Endothelial cell of umbilical vein (primary cell): ENCODE results near the gene OLFM1. TPM values are rescaled to one million over a fixed set of nuclear protein-coding genes. Genes with fewer than 3 reads are reported as not detected.
"Not testable (repeated sequence)": the region's sequence is repeated elsewhere in the genome, so short reads cannot be mapped to it uniquely, and the experiment has no call there.

ENCODE experiments used
- BruUV-seq: library from RNA; stranded (reverse); fragments of 400-500 nt; replicated peaks from 2 replicates; lab custom pipeline; 2021; lab: Mats Ljungman, UMichigan
- CTCF ChIA-PET: fragments of 300-600, 350-600 bp; sonication (Branson Sonifier 250); formaldehyde crosslinking; loops from one replicate; lab custom pipeline; 2021; ENCODE audit warnings: antibody characterized with exemption, inconsistent platforms; lab: Charles Lee
- POLR2A ChIA-PET: fragments of 300-600, 350-600 bp; sonication (Branson Sonifier 250); formaldehyde crosslinking; loops from one replicate; lab custom pipeline; 2021; ENCODE audit warnings: antibody characterized with exemption, inconsistent platforms; lab: Charles Lee
- DNase-seq: peaks from one replicate; pipeline ENCODE4 v3.0.0-alpha.2; 2011; ENCODE audit warnings: low read depth, low spot score
- FAIRE-seq: peaks from 2 replicates; lab custom pipeline; 2011; peaks lifted over from hg19 to GRCh38; lab: Jason Lieb, UNC
- H2AFZ ChIP-seq: 2 replicates; pipeline ENCODE4 v1.6.0; 2012; ENCODE audit warnings: low read depth, low read length, control low read depth, inconsistent platforms
- H3K27ac ChIP-seq: 2 replicates; pipeline ENCODE4 v1.5.1; 2011; ENCODE audit warnings: low read depth, mild to moderate bottlenecking, control low read depth, low read length, moderate library complexity; ENCODE audit not compliant: insufficient read depth
- H3K27me3 ChIP-seq, 2 experiments: 2 replicates each; pipeline versions ENCODE4 v1.6.0 to v1.6.1; 2011; ENCODE audit warnings: low read length in 2 of 2, mixed read lengths in 1 of 2; ENCODE audit not compliant: control insufficient read depth in 2 of 2, insufficient read depth in 2 of 2
- H3K36me3 ChIP-seq, 2 experiments: 2 replicates in 1 of 2; 3 replicates in 1 of 2; pipeline ENCODE4 v1.5.1; 2011; ENCODE audit warnings: low read length in 2 of 2, mild to moderate bottlenecking in 1 of 2, moderate library complexity in 1 of 2; ENCODE audit not compliant: control insufficient read depth in 2 of 2, insufficient read depth in 2 of 2; ENCODE audit errors: extremely low read depth in 1 of 2
- H3K4me1 ChIP-seq: 3 replicates; pipeline ENCODE4 v1.5.1; 2011; ENCODE audit warnings: mild to moderate bottlenecking, low read length; ENCODE audit not compliant: control insufficient read depth, insufficient read depth; ENCODE audit errors: extremely low read depth
- H3K4me2 ChIP-seq: 2 replicates; pipeline ENCODE4 v1.6.1; 2011; ENCODE audit warnings: low read length, control low read depth, mixed read lengths; ENCODE audit not compliant: insufficient read depth
- H3K4me3 ChIP-seq, 3 experiments: fragments of 200-600 bp in 1 of 3; sonication (generic), shearing (Covaris generic) in 1 of 3; replicated peaks in 1 of 3; 2 replicates each; pipeline ENCODE4 v1.5.1; 2011 to 2016; ENCODE audit warnings: control low read depth in 3 of 3, low read length in 3 of 3, mild to moderate bottlenecking in 2 of 3, inconsistent platforms in 1 of 3, low read depth in 1 of 3, moderate library complexity in 1 of 3; ENCODE audit not compliant: insufficient read depth in 1 of 3
- H3K79me2 ChIP-seq: 2 replicates; pipeline ENCODE4 v1.6.0; 2012; ENCODE audit warnings: low read length, inconsistent platforms; ENCODE audit not compliant: control insufficient read depth, insufficient read depth
- H3K9ac ChIP-seq: replicated peaks from 2 replicates; pipeline ENCODE3; 2011; ENCODE audit warnings: low read length, control low read depth; ENCODE audit not compliant: insufficient read depth; ENCODE audit errors: extremely low read depth
- H3K9me1 ChIP-seq: replicated peaks from 3 replicates; pipeline ENCODE4 v1.6.0; 2011; ENCODE audit warnings: mild to moderate bottlenecking, low read length; ENCODE audit not compliant: control insufficient read depth, insufficient read depth; ENCODE audit errors: extremely low read depth
- H3K9me3 ChIP-seq: replicated peaks from 2 replicates; pipeline ENCODE4 v1.5.1; 2012; ENCODE audit warnings: low read length, inconsistent platforms; ENCODE audit not compliant: control insufficient read depth, insufficient read depth
- H4K20me1 ChIP-seq: replicated peaks from 2 replicates; pipeline ENCODE3; 2011; ENCODE audit warnings: mild to moderate bottlenecking, low read length; ENCODE audit not compliant: control insufficient read depth, insufficient read depth; ENCODE audit errors: extremely low read depth
- CTCF ChIP-seq, 2 donors: IDR thresholded peaks; 1 replicate in 1 of 2; 2 replicates in 1 of 2; pipeline ENCODE4 v1.5.1; 2011; ENCODE audit warnings: low read length in 2 of 2, mild to moderate bottlenecking in 2 of 2, moderate library complexity in 2 of 2, control low read depth in 1 of 2, inconsistent platforms in 1 of 2, low read depth in 1 of 2; ENCODE audit not compliant: insufficient read depth in 1 of 2; ENCODE audit errors: extremely low read depth in 1 of 2
- EZH2 ChIP-seq: IDR thresholded peaks from 2 replicates; pipeline ENCODE4 v1.6.1; 2012; ENCODE audit warnings: borderline replicate concordance, low read depth, mild to moderate bottlenecking, moderate library complexity, low read length, inconsistent platforms; ENCODE audit not compliant: severe bottlenecking
- FOS ChIP-seq: IDR thresholded peaks from 2 replicates; pipeline ENCODE4 v1.6.1; 2011; ENCODE audit warnings: mild to moderate bottlenecking, low read length, moderate library complexity, borderline replicate concordance; ENCODE audit not compliant: insufficient read depth
- GATA2 ChIP-seq: IDR thresholded peaks from 2 replicates; pipeline ENCODE4 v1.7.0; 2011; ENCODE audit warnings: low read depth, mild to moderate bottlenecking, moderate library complexity, mixed read lengths, low read length; ENCODE audit not compliant: insufficient read length, insufficient read depth
- JUN ChIP-seq: IDR thresholded peaks from 2 replicates; pipeline ENCODE4 v1.6.1; 2011; ENCODE audit warnings: borderline replicate concordance, low read depth; ENCODE audit not compliant: insufficient read length, insufficient read depth
- MAX ChIP-seq: IDR thresholded peaks from 2 replicates; pipeline ENCODE4 v1.6.1; 2011; ENCODE audit not compliant: insufficient read depth, insufficient read length
- MYC ChIP-seq: IDR thresholded peaks from one replicate; pipeline ENCODE4 v1.6.1; 2011; ENCODE audit warnings: mild to moderate bottlenecking, low read depth, low read length
- POLR2A ChIP-seq: IDR thresholded peaks from 2 replicates; pipeline ENCODE4 v1.6.1; 2012; ENCODE audit warnings: low read depth, mild to moderate bottlenecking, control low read depth, low read length
- POLR2AphosphoS5 ChIP-seq: IDR thresholded peaks from 2 replicates; pipeline ENCODE4 v1.6.1; 2012; ENCODE audit warnings: low read depth, mild to moderate bottlenecking, control low read depth, low read length, moderate library complexity; ENCODE audit not compliant: insufficient read depth
- dilution Hi-C: fragments of 300-500 bp; cut with MboI; formaldehyde crosslinking; loops from one replicate; pipeline ENCODE4 v1.15.0; 2019; ENCODE audit warnings: low sequenced_read_pairs; ENCODE audit not compliant: extremely low pct_ligation_motif_present
- intact Hi-C: fragments of 100-400 bp; cut with micrococcal nuclease; formaldehyde crosslinking; loops from one replicate; pipeline ENCODE4 v1.10.0; 2022
- polyA plus RNA-seq, 4 experiments: library from polyadenylated mRNA; depleted of rRNA in 3 of 4; stranded (reverse) in 3 of 4; unstranded in 1 of 4; fragments of >200 nt; gene quantifications; 2 replicates each; pipeline versions ENCODE4 v1.2.1 to v1.2.3, GENCODE V29; 2011 to 2012; ENCODE audit warnings: missing spikeins in 1 of 4
- total RNA-seq: library from RNA; stranded (reverse); gene quantifications from 2 replicates; pipeline ENCODE4 v1.2.3, GENCODE V29; 2021

The OLFM1 gene
- total and polyA plus RNA-seq, 2 donors (not counting 3 experiments of a cell fraction or from before 2014, with no cell fraction given), result 0.07 to 0.95 TPM

GRCh38 chr9:135148386-135148785 lies 60.9 kb downstream of the OLFM1 start:
- no peaks in the 10 kb centered on the region for H4K20me1 ChIP-seq
- dilution Hi-C loops (no loop called here), intact Hi-C loops (no loop called here)
- ChIA-PET CTCF (no interaction called here), POLR2A (no interaction called here)
- no TSS peak for BruUV-seq
- no peaks in the 10 kb centered on the region for H3K9me3 ChIP-seq
- no peak overlapping the region for H2AFZ ChIP-seq
- no peaks in the 10 kb centered on the region for H3K27me3 ChIP-seq
- no peaks in the 10 kb centered on the region for H3K9me1 ChIP-seq
- no peak overlapping the region for H3K9ac ChIP-seq
- H3K79me2 ChIP-seq, result no peaks in the 10 kb centered on the region
- H3K4me2 ChIP-seq, result no peak overlapping the region
- H3K4me3 ChIP-seq, result no peak overlapping the region
- DNase-seq, result no peak
- no peak overlapping the region for H3K27ac ChIP-seq
- no peaks in the 10 kb centered on the region for H3K36me3 ChIP-seq
- H3K4me1 ChIP-seq, result no peaks in the 10 kb centered on the region
- FAIRE-seq, result no peak
- TF ChIP-seq POLR2A, result no peak
- no peak for TF ChIP-seq FOS
- TF ChIP-seq GATA2, result no peak
- no peak for TF ChIP-seq POLR2AphosphoS5
- TF ChIP-seq CTCF (IDR thresholded peaks at IDR 0.05; ENCODE audit: extremely low read depth in 1 of 2, insufficient read depth in 1 of 2, low read depth in 1 of 2, low read length in 2 of 2), result no peak
- TF ChIP-seq EZH2, result no peak
- TF ChIP-seq JUN, result no peak
- TF ChIP-seq MYC, result no peak
- no peak for TF ChIP-seq MAX

GRCh38 chr9:135149901-135150300 lies 62.4 kb downstream of the OLFM1 start:
- H3K27me3 ChIP-seq, intact Hi-C loops, CTCF ChIA-PET, POLR2A ChIA-PET, DNase-seq, dilution Hi-C loops, H3K9ac ChIP-seq, FAIRE-seq, H3K9me3 ChIP-seq, H3K4me1 ChIP-seq, H3K36me3 ChIP-seq, H3K79me2 ChIP-seq, H4K20me1 ChIP-seq, H3K9me1 ChIP-seq, H2AFZ ChIP-seq, BruUV-seq, H3K4me3 ChIP-seq, H3K27ac ChIP-seq, H3K4me2 ChIP-seq: not testable (repeated sequence)
